ENCODE data around the gene AFP.

Gene AFP

GRCh38 chr4:73415807-73416238 is 20.2 kb upstream of the AFP start:
- no peak for DNase-seq

GRCh38 chr4:73416423-73417087 is 19.5 kb upstream of the AFP start:
- DNase-seq: no peak

DNA sequence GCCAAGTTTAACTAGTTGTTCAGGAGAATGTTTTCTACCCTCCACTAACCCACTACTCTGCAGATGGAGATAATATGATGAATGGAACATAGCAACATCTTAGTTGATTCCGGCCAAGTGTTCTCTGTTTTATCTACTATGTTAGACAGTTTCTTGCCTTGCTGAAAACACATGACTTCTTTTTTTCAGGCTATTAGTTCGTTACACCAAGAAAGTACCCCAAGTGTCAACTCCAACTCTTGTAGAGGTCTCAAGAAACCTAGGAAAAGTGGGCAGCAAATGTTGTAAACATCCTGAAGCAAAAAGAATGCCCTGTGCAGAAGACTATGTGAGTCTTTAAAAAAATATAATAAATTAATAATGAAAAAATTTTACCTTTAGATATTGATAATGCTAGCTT is 18.7 kb upstream of the AFP start:
- no peak for DNase-seq

- DNase-seq: no peak
These were observed 18.0 kb upstream of the AFP start for GRCh38 chr4:73417973-73418372.

DNA sequence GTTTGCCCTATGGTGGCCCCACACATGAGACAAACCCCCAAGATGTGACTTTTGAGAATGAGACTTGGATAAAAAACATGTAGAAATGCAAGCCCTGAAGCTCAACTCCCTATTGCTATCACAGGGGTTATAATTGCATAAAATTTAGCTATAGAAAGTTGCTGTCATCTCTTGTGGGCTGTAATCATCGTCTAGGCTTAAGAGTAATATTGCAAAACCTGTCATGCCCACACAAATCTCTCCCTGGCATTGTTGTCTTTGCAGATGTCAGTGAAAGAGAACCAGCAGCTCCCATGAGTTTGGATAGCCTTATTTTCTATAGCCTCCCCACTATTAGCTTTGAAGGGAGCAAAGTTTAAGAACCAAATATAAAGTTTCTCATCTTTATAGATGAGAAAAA is 17.3 kb upstream of the AFP start:
- DNase-seq: no peak

DNA sequence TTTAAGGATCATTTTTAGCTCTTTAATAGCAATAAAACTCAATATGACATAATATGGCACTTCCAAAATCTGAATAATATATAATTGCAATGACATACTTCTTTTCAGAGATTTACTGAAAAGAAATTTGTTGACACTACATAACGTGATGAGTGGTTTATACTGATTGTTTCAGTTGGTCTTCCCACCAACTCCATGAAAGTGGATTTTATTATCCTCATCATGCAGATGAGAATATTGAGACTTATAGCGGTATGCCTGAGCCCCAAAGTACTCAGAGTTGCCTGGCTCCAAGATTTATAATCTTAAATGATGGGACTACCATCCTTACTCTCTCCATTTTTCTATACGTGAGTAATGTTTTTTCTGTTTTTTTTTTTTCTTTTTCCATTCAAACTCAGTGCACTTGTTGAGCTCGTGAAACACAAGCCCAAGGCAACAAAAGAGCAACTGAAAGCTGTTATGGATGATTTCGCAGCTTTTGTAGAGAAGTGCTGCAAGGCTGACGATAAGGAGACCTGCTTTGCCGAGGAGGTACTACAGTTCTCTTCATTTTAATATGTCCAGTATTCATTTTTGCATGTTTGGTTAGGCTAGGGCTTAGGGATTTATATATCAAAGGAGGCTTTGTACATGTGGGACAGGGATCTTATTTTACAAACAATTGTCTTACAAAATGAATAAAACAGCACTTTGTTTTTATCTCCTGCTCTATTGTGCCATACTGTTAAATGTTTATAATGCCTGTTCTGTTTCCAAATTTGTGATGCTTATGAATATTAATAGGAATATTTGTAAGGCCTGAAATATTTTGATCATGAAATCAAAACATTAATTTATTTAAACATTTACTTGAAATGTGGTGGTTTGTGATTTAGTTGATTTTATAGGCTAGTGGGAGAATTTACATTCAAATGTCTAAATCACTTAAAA is 16.6 kb upstream of the AFP start:
- no peak for DNase-seq

GRCh38 chr4:73420615-73421014 is 15.4 kb upstream of the AFP start:
- DNase-seq: no peak

GRCh38 chr4:73421708-73422457 is 14.1 kb upstream of the AFP start:
- no peak for DNase-seq

- no peak for DNase-seq
These were observed 13.6 kb upstream of the AFP start for GRCh38 chr4:73422458-73422752.

DNA sequence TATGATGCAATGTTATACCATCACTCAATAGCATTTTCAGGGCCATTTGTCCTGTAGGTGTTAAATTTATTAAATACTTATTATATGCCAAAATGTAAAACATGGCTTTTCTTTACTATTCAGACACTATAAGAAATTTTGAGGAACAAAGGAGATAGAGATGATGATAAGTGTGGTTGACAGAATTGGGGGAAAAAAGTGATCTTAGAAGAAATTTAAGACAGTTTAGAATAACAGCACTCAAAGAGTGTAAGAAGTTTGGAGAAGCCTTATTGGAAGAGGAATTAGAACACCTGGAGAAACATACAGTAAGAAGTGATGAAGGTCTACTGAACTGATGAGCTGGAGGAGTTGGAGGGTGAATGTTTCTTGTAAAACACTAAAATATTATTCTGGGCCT is 12.8 kb upstream of the AFP start:
- no peak for DNase-seq

DNA sequence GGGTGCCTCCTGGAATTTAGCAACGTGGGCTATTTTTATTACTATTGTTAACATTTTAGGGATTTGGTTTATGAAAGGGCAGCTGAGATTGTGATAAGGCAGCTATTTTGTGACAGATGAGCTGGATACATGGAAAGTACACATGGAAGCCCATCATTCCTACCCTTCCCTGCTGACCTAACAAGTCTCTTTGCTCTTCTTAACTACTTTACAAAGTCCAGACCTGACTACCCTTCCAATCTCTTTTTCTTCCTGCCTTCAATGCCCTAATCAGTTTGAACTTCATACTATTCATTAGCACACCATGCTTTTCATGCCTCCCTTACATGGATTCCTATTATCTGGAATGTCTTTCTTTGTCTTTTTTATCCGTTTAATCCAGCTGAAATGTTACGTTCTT is 9.4 kb upstream of the AFP start:
- DNase-seq: no peak

DNA sequence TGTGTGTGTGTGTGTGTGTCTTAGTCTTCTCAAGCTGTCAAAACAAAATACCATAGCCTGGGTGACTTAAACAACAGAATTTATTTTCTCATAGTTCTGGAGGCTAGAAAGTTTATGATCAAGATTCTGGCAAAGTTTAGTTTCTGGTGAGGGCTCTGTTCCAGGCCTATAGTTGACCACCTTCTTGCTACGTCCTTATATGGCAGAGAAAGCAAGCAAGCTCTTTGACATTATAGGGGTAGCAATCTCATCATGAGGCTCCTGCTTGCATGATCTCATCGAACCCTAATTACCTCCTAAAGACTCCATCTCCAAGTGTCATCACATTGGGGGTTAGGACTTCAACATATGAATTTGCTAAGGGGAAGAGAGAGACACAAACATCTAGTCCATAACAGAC is 6.9 kb upstream of the AFP start:
- no peak for DNase-seq

GRCh38 chr4:73429826-73430587 is 6.0 kb upstream of the AFP start:
- DNase-seq: no peak

- DNase-seq: no peak
These were observed 4.2 kb upstream of the AFP start for GRCh38 chr4:73431813-73432168.

DNA sequence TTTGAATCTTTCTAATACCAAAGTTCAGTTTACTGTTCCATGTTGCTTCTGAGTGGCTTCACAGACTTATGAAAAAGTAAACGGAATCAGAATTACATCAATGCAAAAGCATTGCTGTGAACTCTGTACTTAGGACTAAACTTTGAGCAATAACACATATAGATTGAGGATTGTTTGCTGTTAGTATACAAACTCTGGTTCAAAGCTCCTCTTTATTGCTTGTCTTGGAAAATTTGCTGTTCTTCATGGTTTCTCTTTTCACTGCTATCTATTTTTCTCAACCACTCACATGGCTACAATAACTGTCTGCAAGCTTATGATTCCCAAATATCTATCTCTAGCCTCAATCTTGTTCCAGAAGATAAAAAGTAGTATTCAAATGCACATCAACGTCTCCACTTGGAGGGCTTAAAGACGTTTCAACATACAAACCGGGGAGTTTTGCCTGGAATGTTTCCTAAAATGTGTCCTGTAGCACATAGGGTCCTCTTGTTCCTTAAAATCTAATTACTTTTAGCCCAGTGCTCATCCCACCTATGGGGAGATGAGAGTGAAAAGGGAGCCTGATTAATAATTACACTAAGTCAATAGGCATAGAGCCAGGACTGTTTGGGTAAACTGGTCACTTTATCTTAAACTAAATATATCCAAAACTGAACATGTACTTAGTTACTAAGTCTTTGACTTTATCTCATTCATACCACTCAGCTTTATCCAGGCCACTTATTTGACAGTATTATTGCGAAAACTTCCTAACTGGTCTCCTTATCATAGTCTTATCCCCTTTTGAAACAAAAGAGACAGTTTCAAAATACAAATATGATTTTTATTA is 3.6 kb upstream of the AFP start:
- DNase-seq: no peak

DNA sequence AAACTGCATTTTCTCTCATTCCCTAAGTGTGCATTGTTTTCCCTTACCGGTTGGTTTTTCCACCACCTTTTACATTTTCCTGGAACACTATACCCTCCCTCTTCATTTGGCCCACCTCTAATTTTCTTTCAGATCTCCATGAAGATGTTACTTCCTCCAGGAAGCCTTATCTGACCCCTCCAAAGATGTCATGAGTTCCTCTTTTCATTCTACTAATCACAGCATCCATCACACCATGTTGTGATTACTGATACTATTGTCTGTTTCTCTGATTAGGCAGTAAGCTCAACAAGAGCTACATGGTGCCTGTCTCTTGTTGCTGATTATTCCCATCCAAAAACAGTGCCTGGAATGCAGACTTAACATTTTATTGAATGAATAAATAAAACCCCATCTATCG is 2.9 kb upstream of the AFP start:
- DNase-seq: no peak

- DNase-seq: no peak
These were observed 1.7 kb upstream of the AFP start for GRCh38 chr4:73434311-73434710.

DNA sequence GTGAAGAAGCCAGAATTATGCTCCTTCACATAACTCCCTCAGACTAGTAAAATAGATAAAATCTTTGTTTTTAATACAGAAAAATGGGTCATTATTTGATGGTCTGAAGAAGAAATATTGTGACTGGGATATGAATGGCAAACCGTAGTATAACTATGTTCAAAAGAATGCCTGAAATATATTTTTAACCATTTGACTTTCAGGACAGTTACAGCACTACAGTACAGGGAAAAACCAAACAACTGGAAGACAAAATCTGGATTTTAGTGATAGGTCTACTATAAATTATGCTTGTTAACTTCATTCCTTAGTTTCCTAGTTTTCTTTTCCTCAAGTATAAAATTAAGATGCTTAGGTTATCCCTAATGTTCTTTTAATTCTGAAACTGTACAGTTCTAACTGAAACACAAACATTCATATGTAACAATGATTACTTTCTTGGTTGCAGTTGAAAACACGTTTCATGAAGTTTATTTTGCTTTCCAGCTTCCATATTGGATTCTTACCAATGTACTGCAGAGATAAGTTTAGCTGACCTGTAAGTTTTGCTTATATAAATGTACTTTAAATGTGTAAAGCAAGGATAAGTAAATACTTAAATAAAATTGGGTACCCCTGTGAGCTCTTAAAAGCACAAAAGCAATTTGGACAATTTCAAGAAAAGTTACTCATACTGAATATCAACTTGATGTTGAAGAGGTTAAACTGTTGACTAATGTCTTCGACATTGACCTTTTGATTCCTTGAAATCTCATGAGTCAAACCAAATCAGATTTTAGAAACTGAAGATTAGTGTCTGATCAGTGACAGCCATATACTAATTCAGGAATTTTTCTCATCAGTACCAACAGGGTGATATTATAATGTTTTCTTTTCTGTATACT is 895 bp downstream of the AFP start:
- DNase-seq: no peak

GRCh38 chr4:73437558-73437956 is 1.5 kb downstream of the AFP start:
- no peak for DNase-seq

GRCh38 chr4:73438048-73438447 is 2.0 kb downstream of the AFP start:
- DNase-seq: no peak

DNA sequence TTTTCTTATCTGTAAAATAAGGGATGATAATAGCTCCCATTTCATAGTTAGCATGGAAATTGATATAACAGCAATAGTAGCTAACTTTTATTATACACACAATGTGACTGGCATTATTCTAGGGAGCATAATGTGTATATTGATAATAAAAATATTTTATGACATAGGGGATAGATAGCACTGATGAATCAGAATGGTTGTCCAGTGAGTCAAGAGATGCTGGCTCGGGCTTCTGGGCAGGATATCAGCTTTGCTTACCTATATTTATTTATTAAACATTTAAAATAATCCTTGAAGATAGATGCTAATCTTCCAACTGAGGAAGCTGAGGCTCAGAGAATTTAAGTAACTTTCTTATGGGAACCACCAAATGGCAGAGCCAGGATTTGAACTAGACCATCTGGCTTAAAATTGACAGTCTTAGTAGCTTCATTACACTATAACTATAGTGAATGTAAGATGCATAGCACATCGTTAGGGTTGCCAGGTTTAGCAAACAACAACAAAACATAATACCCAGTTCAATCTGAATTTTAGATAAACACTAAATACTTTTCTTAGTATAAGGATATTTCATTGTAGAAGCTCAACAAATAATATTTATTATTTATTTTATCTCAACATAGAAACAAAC is 2.7 kb downstream of the AFP start:
- no peak for DNase-seq
